ENCODE measurements around the gene CERCAM. TPM values are rescaled to one million over a fixed set of nuclear protein-coding genes. Genes with fewer than 3 reads are reported as not detected.
A peak's percentile ranks its signal among the peaks of the same experiment; 100 is the strongest.

Gene CERCAM
- total RNA-seq, 1 donor from 2014 or later = not detected

DNA sequence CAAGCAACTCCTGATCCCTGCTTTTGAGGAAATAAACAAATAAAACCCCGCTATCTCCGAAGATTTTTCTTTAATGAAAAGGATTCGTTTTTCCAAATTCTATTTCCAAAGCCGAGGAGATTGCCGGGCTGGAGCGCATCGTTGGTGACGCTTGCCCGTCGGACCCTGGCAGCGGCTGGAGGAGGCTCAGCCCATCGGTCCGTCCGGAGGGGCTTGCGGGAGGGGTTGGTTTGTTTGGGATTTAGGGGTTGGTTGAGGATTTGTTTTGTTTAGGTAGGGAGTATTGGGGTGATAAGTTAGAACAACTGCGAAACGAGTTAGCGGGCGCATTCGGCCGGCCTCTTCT is 28.7 kb upstream of the CERCAM start:
- TF ChIP-seq, protein P1, sequence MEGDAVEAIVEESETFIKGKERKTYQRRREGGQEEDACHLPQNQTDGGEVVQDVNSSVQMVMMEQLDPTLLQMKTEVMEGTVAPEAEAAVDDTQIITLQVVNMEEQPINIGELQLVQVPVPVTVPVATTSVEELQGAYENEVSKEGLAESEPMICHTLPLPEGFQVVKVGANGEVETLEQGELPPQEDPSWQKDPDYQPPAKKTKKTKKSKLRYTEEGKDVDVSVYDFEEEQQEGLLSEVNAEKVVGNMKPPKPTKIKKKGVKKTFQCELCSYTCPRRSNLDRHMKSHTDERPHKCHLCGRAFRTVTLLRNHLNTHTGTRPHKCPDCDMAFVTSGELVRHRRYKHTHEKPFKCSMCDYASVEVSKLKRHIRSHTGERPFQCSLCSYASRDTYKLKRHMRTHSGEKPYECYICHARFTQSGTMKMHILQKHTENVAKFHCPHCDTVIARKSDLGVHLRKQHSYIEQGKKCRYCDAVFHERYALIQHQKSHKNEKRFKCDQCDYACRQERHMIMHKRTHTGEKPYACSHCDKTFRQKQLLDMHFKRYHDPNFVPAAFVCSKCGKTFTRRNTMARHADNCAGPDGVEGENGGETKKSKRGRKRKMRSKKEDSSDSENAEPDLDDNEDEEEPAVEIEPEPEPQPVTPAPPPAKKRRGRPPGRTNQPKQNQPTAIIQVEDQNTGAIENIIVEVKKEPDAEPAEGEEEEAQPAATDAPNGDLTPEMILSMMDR (IDR thresholded peaks at IDR 0.05) = no peak
- no peak for TF ChIP-seq EZH2 (IDR thresholded peaks at IDR 0.05)
- TF ChIP-seq EZH2phosphoT487 (IDR thresholded peaks at IDR 0.05) = no peak
- Histone ChIP-seq H2AFZ (replicated peaks) (no peak overlapping the region), H3K9ac (no peak overlapping the region), H3K79me2 (ENCODE audit: low read depth) (no peaks in the 10 kb centered on the region), H3F3A (ENCODE audit: low read depth) (peaks cover 46% of the 10 kb centered on the region), H3K4me1 (peaks cover 21% of the 10 kb centered on the region), H3K4me3 (peak overlapping the region; percentile 50), H3K4me2 (peak overlapping the region; percentile 90), H3K27ac (no peak overlapping the region), H3K36me3 (no peaks in the 10 kb centered on the region), H3K27me3 (peaks cover 100% of the 10 kb centered on the region), H4K20me1 (ENCODE audit: low read depth) (peaks cover 98% of the 10 kb centered on the region), H3K9me3 (ENCODE audit: low read depth) (no peaks in the 10 kb centered on the region)
- peak overlapping the region; percentile 99 for H3K27ac Mint-ChIP-seq
- DNase-seq (ENCODE audit: low spot score) = no peak
- peaks cover 19% of the 10 kb centered on the region for H3K36me3 Mint-ChIP-seq
- H3K4me1 Mint-ChIP-seq = peaks cover 59% of the 10 kb centered on the region
- H3K4me3 Mint-ChIP-seq = peak overlapping the region; percentile 99
- peaks cover 44% of the 10 kb centered on the region for H3K27me3 Mint-ChIP-seq (ENCODE audit: insufficient read depth, low read depth)
- no peaks in the 10 kb centered on the region for H3K9me3 Mint-ChIP-seq

DNA sequence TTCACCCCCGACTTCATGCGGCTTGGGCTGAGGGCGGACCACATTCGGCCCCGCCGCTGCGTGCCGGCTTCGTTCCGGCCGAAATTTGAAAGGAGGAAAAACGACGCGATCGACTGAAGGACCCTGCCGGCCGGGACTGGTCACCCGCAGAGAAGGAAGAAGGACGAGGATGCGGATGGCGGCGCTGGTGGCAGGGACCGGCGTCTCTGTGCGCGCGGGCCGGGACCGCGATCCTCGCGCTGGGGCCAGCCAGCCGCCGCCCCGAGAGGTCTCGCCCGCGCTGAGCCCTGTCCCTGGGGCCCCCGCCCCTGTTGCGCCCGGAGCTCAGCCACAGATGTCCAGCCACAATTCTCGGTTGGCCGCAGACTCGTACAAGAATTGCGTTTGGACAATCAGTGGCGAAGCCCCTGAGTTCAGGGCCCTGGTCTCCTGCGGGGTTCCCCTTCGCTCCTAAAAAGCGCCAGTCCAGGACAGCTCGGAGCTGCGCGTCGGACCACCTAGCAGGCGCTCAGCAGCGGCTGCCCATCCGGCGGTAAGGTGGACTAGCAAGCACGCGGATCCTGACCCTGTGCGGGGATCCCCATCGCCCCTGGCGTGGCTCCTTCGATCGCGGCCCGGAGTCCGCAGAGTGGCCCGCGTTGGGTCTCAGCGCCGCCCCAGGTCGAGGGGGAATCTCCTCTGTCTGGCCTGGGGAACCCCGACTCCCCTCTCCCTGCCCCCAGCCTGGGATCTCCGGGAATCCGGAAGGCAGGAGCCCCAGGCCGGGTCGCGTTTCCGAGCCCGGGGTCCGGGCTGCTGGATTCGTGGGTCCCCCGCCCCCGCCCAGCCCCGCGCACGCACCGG is 28.1 kb upstream of the CERCAM start:
- Mint-ChIP-seq H3K4me3 (peak overlapping the region; percentile 99), H3K27ac (peak overlapping the region; percentile 99), H3K4me1 (peaks cover 61% of the 10 kb centered on the region), H3K36me3 (peaks cover 17% of the 10 kb centered on the region), H3K9me3 (no peaks in the 10 kb centered on the region), H3K27me3 (ENCODE audit: insufficient read depth, low read depth) (peaks cover 50% of the 10 kb centered on the region)
- H3K36me3 ChIP-seq = no peaks in the 10 kb centered on the region
- no peak overlapping the region for H2AFZ ChIP-seq (replicated peaks)
- no peak overlapping the region for H3K27ac ChIP-seq
- H3K4me3 ChIP-seq = peak overlapping the region; percentile 50
- H3K9ac ChIP-seq = no peak overlapping the region
- peak; percentile 66 for DNase-seq (ENCODE audit: low spot score)
- peak; percentile 99 for TF ChIP-seq EZH2phosphoT487 (IDR thresholded peaks at IDR 0.05)
- peak; percentile 100 for TF ChIP-seq EZH2 (IDR thresholded peaks at IDR 0.05)
- TF ChIP-seq, protein P1 (IDR thresholded peaks at IDR 0.05) = no peak
- H3F3A ChIP-seq (ENCODE audit: low read depth) = peaks cover 52% of the 10 kb centered on the region
- H3K4me1 ChIP-seq = peaks cover 21% of the 10 kb centered on the region
- H3K27me3 ChIP-seq = peaks cover 100% of the 10 kb centered on the region
- peak overlapping the region; percentile 90 for H3K4me2 ChIP-seq
- peaks cover 98% of the 10 kb centered on the region for H4K20me1 ChIP-seq (ENCODE audit: low read depth)
- no peaks in the 10 kb centered on the region for H3K79me2 ChIP-seq (ENCODE audit: low read depth)
- no peaks in the 10 kb centered on the region for H3K9me3 ChIP-seq (ENCODE audit: low read depth)

DNA sequence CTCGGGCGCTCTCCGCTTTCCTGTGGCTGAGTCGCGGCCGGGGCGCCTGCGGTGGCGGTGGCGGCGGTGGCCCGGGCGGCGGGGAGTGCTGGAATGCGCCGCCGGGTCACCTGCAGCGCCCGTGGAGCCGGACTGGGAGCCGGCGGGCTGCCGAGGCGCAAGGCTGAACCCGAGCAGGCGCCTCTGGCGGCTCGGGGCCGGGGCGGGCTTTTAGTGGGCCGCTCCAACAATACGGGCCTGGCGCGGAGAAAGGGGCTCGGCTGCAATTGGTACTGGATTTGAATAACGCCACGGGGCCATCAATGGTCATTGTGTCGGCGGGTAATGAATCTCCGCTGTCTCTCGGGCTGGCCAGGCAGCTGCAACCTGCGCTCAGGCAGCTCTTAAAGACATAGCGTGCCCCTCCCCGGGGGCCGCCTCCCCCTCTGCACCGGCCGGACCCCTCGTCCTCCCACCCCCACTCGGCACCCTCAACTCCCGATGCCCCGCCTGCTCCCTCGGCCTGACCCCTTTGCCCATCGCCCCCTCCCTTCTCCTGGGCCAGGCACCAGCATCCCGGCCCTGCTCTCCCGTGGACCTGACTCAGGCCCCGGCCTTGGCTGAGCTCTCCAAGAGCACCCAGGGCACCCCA is 27.4 kb upstream of the CERCAM start:
- H3K9me3 Mint-ChIP-seq = no peaks in the 10 kb centered on the region
- Histone ChIP-seq H2AFZ (replicated peaks) (no peak overlapping the region), H3K27me3 (peaks cover 100% of the 10 kb centered on the region), H4K20me1 (ENCODE audit: low read depth) (peaks cover 98% of the 10 kb centered on the region), H3K9me3 (ENCODE audit: low read depth) (no peaks in the 10 kb centered on the region), H3F3A (ENCODE audit: low read depth) (peaks cover 56% of the 10 kb centered on the region), H3K4me1 (peaks cover 21% of the 10 kb centered on the region), H3K27ac (no peak overlapping the region), H3K9ac (no peak overlapping the region), H3K36me3 (no peaks in the 10 kb centered on the region), H3K4me2 (peak overlapping the region; percentile 90), H3K4me3 (peak overlapping the region; percentile 50), H3K79me2 (ENCODE audit: low read depth) (no peaks in the 10 kb centered on the region)
- peaks cover 51% of the 10 kb centered on the region for H3K27me3 Mint-ChIP-seq (ENCODE audit: insufficient read depth, low read depth)
- H3K27ac Mint-ChIP-seq = peak overlapping the region; percentile 96
- peak; percentile 95 for DNase-seq (ENCODE audit: low spot score)
- H3K4me3 Mint-ChIP-seq = peak overlapping the region; percentile 93
- TF ChIP-seq, protein P1 (IDR thresholded peaks at IDR 0.05) = peak; percentile 3
- TF ChIP-seq EZH2 (IDR thresholded peaks at IDR 0.05) = no peak
- TF ChIP-seq EZH2phosphoT487 (IDR thresholded peaks at IDR 0.05) = no peak
- peaks cover 58% of the 10 kb centered on the region for H3K4me1 Mint-ChIP-seq
- peaks cover 11% of the 10 kb centered on the region for H3K36me3 Mint-ChIP-seq
